Neural cell (in vitro differentiated cells): ENCODE measurements around the gene RALB. TPM values are rescaled to one million over a fixed set of nuclear protein-coding genes. Genes with fewer than 3 reads are reported as not detected.

Experiments used
- H2AFZ ChIP-seq: fragments of 200-600, 300-800 bp; sonication (generic), shearing (Covaris generic); 2 replicates; pipeline ENCODE4 v1.6.0; 2014; ENCODE audit warnings: low read depth, mild to moderate bottlenecking, antibody characterized with exemption, low read length, moderate library complexity
- H3F3A ChIP-seq: fragments of 200-600 bp; shearing (Covaris generic); 2 replicates; pipeline ENCODE4 v1.6.1; 2016; ENCODE audit warnings: mild to moderate bottlenecking, moderate library complexity, mixed read lengths, antibody characterized with exemption, low read length; ENCODE audit not compliant: insufficient read depth, poor library complexity, severe bottlenecking
- H3K27ac ChIP-seq: fragments of 200-600, 300-800 bp; sonication (generic), shearing (Covaris generic); 2 replicates; pipeline ENCODE4 v1.5.1; 2014; ENCODE audit warnings: mild to moderate bottlenecking, low read length, moderate library complexity
- H3K27me3 ChIP-seq: fragments of 300-800, 200-600 bp; sonication (generic), shearing (Covaris generic); 2 replicates; pipeline ENCODE4 v1.6.0; 2014; ENCODE audit warnings: mild to moderate bottlenecking, low read depth, low read length, moderate library complexity; ENCODE audit not compliant: insufficient read depth
- H3K36me3 ChIP-seq: fragments of 300-800, 200-600 bp; sonication (generic), shearing (Covaris generic); 2 replicates; pipeline ENCODE4 v1.5.1; 2014; ENCODE audit warnings: mild to moderate bottlenecking, antibody characterized with exemption, low read length, moderate library complexity; ENCODE audit not compliant: insufficient read depth
- H3K4me2 ChIP-seq: fragments of 300-800, 200-600 bp; sonication (generic), shearing (Covaris generic); 2 replicates; pipeline ENCODE4 v1.6.0; 2014; ENCODE audit warnings: mild to moderate bottlenecking, low read length
- H3K4me3 ChIP-seq: fragments of 300-800, 200-600 bp; sonication (generic), shearing (Covaris generic); 2 replicates; pipeline ENCODE4 v1.5.1; 2014; ENCODE audit warnings: mild to moderate bottlenecking, low read length, moderate library complexity
- H3K79me2 ChIP-seq: fragments of 200-600 bp; shearing (Covaris generic); replicated peaks from 2 replicates; pipeline ENCODE4 v1.6.0; 2014; ENCODE audit warnings: mild to moderate bottlenecking, low read length, moderate library complexity; ENCODE audit not compliant: insufficient read depth
- H3K9ac ChIP-seq: fragments of 300-800, 200-600 bp; sonication (generic), shearing (Covaris generic); 2 replicates; pipeline ENCODE4 v1.6.1; 2016; ENCODE audit warnings: mild to moderate bottlenecking, low read length, mixed read lengths
- H3K9me2 ChIP-seq: fragments of 200-600 bp; shearing (Covaris generic); 2 replicates; pipeline ENCODE4 v1.6.1; 2016; ENCODE audit warnings: mild to moderate bottlenecking, low read length, mixed read lengths; ENCODE audit not compliant: insufficient read depth
- H3K9me3 ChIP-seq: fragments of 200-600, 300-800 bp; sonication (generic), shearing (Covaris generic); 2 replicates; pipeline ENCODE4 v1.6.1; 2016; ENCODE audit warnings: mild to moderate bottlenecking, mixed run types, low read length, moderate library complexity, mixed read lengths
- H4K20me1 ChIP-seq: fragments of 200-600 bp; shearing (Covaris generic); 2 replicates; pipeline ENCODE4 v1.6.1; 2016; ENCODE audit warnings: mild to moderate bottlenecking, mixed run types; ENCODE audit not compliant: insufficient read depth
- CTCF ChIP-seq: fragments of 450-650 bp; IDR thresholded peaks from 2 replicates; pipeline ENCODE4 v1.5.1; 2014; ENCODE audit warnings: antibody characterized with exemption, mild to moderate bottlenecking, moderate library complexity; ENCODE audit not compliant: poor library complexity, severe bottlenecking
- EP300 ChIP-seq: fragments of 450-650 bp; conservative IDR thresholded peaks from 2 replicates; pipeline ENCODE4 v1.6.1; 2014; ENCODE audit warnings: antibody characterized with exemption, mild to moderate bottlenecking, moderate library complexity; ENCODE audit not compliant: poor library complexity, severe bottlenecking
- EZH2 ChIP-seq: fragments of 200-600, 300-800 bp; shearing (Covaris generic), sonication (generic); IDR thresholded peaks from 2 replicates; pipeline ENCODE4 v1.6.1; 2014; ENCODE audit warnings: antibody characterized with exemption, low read length, borderline replicate concordance, mild to moderate bottlenecking; ENCODE audit not compliant: insufficient read depth, poor library complexity, severe bottlenecking
- MXI1 ChIP-seq: fragments of 450-650 bp; conservative IDR thresholded peaks from 2 replicates; pipeline ENCODE4 v1.6.1; 2014; ENCODE audit warnings: antibody characterized with exemption, mild to moderate bottlenecking; ENCODE audit not compliant: poor library complexity, severe bottlenecking
- POLR2AphosphoS5 ChIP-seq: IDR thresholded peaks from 2 replicates; pipeline ENCODE4 v1.6.1; 2012
- RAD21 ChIP-seq: fragments of 450-650 bp; conservative IDR thresholded peaks from 2 replicates; pipeline ENCODE4 v1.6.1; 2014; ENCODE audit warnings: antibody characterized with exemption, mild to moderate bottlenecking, moderate library complexity
- REST ChIP-seq: IDR thresholded peaks from 2 replicates; pipeline ENCODE4 v1.6.1; 2012; ENCODE audit warnings: borderline replicate concordance
- SMC3 ChIP-seq: fragments of 450-650 bp; conservative IDR thresholded peaks from 2 replicates; pipeline ENCODE4 v1.6.1; 2014; ENCODE audit warnings: antibody characterized with exemption, mild to moderate bottlenecking, moderate library complexity; ENCODE audit not compliant: poor library complexity
- TAF1 ChIP-seq: IDR thresholded peaks from 2 replicates; pipeline ENCODE4 v1.6.1; 2012; ENCODE audit warnings: low read depth
- polyA plus RNA-seq: library from polyadenylated mRNA; depleted of rRNA; stranded (reverse); fragments of >200 nt; gene quantifications from 2 replicates; pipeline ENCODE4 v1.2.3, GENCODE V29; 2014

The RALB gene
- polyA plus RNA-seq, 1 donor from 2014 or later: 50.6 TPM

DNA sequence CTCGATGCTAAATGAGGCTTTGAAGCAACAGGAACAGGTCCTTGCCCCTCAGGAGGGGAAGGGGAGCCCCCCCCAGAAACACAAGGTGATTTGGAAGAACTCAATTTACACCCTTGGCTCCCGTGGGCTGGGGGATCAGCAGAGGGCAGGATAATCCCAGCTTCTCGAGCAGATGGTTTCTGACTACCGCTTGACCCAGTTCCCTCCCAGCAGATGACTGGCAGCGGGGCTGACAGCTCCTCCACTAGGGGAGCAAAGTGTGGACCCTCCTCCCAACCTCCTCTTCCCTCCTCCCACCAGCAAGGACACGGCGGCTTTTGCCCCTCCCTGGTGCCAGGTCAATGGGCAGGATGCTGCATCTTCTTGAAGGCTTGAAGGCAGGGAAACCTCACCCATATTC lies 89.8 kb downstream of the RALB start:
- H3K4me3 ChIP-seq: no peak overlapping the region
- H3K36me3 ChIP-seq: no peaks in the 10 kb centered on the region
- H4K20me1 ChIP-seq: no peaks in the 10 kb centered on the region
- no peaks in the 10 kb centered on the region for H3F3A ChIP-seq
- no peak for TF ChIP-seq MXI1
- TF ChIP-seq SMC3: no peak
- TF ChIP-seq POLR2AphosphoS5: no peak
- TF ChIP-seq EP300: no peak
- no peak for TF ChIP-seq REST
- TF ChIP-seq RAD21: no peak
- TF ChIP-seq TAF1: no peak
- TF ChIP-seq EZH2: no peak
- TF ChIP-seq CTCF: no peak
- H3K4me2 ChIP-seq: no peak overlapping the region
- H3K27me3 ChIP-seq: peaks cover 54% of the 10 kb centered on the region
- no peak overlapping the region for H3K9ac ChIP-seq
- H3K79me2 ChIP-seq: no peaks in the 10 kb centered on the region
- no peak overlapping the region for H2AFZ ChIP-seq
- H3K27ac ChIP-seq: no peak overlapping the region
- H3K9me3 ChIP-seq: no peaks in the 10 kb centered on the region
- H3K9me2 ChIP-seq: no peaks in the 10 kb centered on the region

GRCh38 chr2:120343100-120343432 lies 90.4 kb downstream of the RALB start:
- Histone ChIP-seq H3K36me3 (no peaks in the 10 kb centered on the region), H3K79me2 (no peaks in the 10 kb centered on the region), H3K9ac (no peak overlapping the region), H3K4me3 (peak overlapping the region; percentile 49), H3K9me2 (no peaks in the 10 kb centered on the region), H3K27ac (no peak overlapping the region), H4K20me1 (no peaks in the 10 kb centered on the region), H3K4me2 (no peak overlapping the region), H3K9me3 (no peaks in the 10 kb centered on the region), H3F3A (no peaks in the 10 kb centered on the region), H2AFZ (no peak overlapping the region), H3K27me3 (peaks cover 60% of the 10 kb centered on the region)
- TF ChIP-seq SMC3 (no peak), CTCF (no peak), REST (no peak), MXI1 (no peak), RAD21 (no peak), POLR2AphosphoS5 (no peak), EZH2 (no peak), EP300 (no peak), TAF1 (no peak)
